Measurements from ENCODE around the gene TBL2.
"Not testable (repeated sequence)": the region's sequence is repeated elsewhere in the genome, so short reads cannot be mapped to it uniquely, and the experiment has no call there.

TBL2 gene

DNA sequence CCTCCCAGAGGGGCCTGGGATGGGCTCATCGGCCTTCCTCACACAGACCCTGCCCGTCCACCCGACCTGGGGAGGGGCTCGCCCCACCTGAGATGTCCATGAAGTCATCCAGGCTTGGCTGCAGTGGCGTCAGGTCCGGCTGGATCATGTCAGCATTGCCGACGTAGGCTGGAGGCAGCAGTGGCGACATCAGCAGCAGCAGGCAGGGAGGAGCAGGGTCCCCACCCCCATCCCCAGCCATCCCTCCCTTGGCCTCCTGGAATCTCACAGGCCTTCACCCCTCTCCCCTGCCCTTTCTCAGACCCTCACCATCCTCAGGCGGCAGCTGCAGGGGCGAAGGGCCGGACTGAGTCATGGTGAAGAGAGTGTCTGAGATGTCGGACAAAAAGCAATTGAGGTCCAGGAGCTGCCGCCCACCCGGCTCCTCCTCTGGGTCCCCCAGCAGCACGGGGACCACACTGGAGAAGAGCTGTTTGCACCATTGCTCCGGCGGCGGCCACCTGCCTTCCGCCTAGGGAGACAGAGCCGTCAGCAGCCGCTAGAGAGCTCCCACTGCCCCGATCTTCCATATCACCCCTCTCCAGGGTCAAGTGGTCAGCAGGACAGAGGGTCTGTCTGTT, 27.3 kb upstream of the TBL2 start:
- no peak for DNase-seq

DNA sequence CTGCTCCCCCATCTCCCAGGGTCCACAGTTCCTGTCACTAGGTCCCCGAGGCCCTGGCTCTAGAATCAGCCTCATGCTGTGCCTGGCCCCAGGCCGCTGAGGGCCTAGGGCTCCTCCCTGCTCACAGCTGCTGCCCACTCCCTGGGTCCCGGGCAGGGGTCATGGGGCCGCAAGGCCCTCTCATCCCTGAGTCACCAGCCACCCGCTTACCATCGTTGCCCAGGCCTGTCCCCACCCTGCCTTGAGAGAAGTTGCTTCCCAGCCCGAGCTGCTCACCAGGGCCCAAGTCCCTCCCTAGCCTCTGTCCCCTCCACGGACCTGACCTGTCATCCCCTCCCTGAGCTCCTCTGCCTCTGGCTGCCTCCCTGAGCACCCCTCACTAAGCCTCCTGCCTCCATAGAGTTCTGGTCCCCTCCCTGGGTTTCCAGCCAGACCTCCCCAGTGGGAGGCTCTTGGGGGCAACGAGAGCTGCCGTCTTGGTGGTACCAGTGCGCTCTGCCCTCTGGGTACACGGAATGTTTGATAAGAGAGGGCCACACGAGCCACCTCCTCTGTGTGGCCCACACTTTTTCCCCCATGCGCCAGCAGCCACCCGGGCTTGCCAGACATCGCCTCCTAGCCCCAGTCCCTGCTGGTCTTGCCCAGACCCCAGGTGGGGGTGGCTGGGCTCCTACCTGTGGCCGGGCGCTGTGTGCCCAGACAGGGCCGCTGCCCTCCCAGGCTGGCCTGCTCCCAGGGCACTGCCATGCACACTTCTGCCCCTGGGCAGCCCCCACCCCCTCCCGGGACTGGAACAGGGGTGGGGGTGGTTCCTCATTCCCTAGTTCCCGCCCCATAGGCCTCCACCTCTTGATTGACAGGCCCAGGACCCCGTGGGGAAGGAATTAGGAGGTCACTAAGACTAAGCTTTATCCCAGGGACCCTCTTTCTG, 24.6 kb upstream of the TBL2 start:
- DNase-seq, result no peak

GRCh38 chr7:73599916-73600315, 21.5 kb upstream of the TBL2 start:
- DNase-seq, result no peak

DNA sequence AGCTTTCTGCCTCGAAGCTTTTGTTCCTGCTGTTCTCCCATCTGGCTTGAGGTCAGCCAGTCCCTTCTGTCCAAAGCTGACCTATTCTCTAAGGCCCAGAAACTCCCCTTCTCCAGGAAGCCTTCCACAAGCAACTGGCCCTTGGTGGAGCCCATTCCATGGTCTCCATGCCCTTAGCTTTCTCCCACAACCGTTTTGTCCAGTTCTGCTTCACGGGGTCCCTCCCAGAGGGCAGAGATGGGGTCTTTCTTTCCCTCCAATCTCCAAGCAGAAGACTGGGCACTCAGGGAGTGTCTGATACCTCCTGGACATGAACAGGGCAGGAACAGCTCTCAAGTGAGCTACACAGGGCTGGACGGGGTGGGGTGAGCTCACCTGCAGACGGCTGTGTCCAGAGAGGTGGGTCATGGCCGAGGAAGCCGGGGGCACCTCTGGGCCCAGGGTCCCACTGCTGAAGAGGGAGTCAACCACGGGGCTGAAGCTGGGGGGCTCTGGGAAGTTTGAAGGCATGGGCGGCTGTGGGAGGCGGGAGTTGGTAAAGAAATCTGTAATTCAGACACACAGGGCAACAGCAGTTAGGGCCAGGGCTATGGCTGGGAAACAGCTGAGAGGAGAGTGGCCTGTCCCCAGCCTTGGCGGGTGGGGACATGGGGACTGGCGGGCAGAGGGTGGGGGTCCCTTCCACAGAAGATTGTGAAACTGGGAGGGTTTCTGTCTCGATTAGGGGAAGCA, 20.9 kb upstream of the TBL2 start:
- no peak for DNase-seq

DNA sequence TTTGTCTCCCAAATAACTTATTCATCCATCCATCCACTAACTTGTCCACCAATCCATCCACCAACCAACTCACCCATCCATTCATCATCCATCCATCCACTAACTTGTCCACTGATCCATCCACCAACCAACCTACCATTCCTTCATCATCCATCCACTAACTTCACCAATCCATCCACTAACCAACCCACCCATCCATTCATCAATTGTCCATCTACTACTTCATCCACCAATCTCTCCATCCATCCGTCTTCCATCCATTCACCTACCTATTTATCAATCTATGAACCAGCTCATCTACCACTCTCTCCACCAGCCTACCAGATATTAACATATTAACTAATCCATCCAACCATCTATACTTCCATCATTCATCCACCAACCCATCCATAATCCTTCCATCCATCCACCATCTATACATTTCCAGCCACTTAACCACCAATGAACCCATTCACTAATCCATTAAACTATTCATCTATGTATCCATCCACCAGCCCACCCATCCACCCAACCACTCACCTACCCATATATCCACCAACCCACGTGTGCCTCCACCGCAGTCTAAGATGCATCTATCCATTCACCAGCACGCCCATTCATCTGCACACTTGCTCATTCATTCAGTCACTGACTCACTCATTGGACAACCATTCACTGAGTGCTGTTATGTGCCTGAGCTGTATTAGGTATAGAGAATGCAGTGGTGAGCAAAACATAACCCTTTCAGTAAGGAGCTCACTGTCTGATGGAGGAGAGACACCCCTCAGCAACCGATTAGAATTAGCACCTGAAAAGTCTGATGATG, 19.8 kb upstream of the TBL2 start:
- DNase-seq, result no peak

GRCh38 chr7:73596191-73597065, 18.0 kb upstream of the TBL2 start:
- no peak for DNase-seq

DNA sequence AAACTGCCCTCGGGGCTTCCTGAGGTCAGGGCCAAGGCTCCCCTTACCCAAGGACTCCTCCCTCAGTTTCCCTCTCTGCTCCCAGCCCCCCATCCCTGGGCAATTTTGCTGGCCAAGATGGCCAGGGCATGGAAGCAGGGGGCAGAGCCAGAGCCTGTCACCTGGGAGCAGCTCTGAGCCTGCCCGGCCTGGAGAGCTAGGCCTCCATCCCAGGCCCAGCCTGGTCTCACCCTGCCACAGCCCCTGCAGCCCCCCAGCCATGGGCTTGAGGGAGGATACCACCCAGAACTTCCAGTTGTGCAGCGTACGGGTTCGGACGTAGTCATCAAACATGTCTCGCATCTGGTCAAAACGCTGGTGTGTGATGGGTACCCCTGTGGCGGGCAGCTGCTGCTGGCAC, 17.0 kb upstream of the TBL2 start:
- no peak for DNase-seq

- DNase-seq, result no peak
Measured at GRCh38 chr7:73593207-73594045, 15.0 kb upstream of the TBL2 start.

- DNase-seq, result no peak
Measured at GRCh38 chr7:73586911-73587310, 8.5 kb upstream of the TBL2 start.

GRCh38 chr7:73585196-73585595, 6.8 kb upstream of the TBL2 start:
- no peak for DNase-seq

- no peak for DNase-seq
Measured at GRCh38 chr7:73582664-73583202, 4.4 kb upstream of the TBL2 start.

- not testable (repeated sequence) for DNase-seq
Measured at GRCh38 chr7:73581006-73581405, 2.6 kb upstream of the TBL2 start.

DNA sequence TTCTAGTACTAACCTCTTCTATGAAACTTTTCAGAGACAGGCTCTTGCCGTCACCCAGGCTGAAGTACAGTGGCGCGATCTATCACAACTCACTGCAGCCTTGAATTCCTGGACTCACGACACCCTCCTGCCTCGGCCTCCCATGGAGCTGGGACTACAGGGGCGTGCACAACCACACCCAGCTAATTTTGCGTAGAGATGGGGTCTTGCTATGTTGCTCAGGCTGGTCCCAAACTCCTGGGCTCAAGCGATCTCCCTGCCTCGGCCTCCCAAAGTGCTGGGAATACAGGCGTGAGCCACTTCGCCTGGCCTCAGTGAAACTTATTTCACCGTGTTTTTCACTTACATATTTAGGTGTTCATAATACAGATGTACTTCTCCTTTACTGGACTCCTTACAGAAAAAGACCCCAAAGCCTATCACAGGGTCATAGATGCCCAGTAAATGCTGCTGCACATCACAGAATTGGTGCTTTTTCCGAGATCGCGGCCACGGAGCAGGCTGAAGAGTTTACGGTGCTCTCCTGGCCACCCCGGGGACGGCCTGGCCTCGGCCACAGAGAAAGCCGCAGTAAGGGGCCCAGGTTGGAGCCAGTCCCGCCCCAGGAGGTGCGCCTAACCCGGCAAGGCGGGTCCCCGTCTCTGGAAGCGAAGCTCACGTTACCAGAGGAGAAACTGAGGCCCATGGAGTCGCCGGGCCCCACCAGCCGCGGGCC, 595 bp downstream of the TBL2 start:
- DNase-seq, result no peak

- no peak for DNase-seq
Measured at GRCh38 chr7:73573791-73574190, 4.6 kb downstream of the TBL2 start.

DNA sequence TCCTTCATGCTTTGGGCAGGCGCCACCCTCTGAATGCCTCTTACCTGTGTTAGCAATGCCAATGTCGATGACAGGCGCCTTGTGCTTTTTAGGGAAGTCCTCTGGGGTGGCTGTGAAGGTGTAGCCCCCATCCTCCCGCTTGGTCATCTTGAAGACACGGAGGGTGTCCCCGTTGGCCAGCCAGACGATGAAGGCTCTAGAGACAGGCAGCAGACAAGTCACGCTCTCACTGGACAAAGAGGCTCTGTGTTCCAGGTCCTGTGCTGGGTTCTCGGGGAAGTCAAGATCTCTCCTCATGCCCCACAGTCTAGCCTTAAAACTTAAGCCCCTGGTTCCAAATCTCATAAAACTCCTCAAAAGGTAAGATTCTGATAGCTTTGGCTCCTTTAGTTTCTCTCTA, 5.1 kb downstream of the TBL2 start:
- DNase-seq, result no peak

DNA sequence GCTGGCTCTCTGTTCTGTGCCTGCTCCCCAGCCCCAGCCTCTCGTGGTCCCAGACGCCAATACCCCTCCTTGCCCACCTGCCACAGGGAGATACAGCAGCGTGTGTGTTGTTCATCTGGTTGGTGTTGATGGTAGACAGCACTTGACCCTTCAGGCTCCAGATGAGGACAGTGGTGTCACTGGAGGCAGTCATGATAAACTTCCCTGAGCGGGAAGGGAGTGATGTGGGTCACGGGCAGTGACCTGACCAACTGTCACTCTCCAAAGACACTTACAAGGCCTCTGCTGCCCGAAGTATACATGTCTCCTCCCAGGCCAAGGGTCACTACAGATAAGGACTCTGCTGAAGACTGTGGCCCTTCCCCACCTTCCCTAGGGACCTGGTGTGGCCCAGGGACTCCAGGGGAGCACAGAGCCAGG, 5.6 kb downstream of the TBL2 start:
- no peak for DNase-seq

GRCh38 chr7:73570977-73571376, 7.4 kb downstream of the TBL2 start:
- no peak for DNase-seq

GRCh38 chr7:73570521-73570920, 7.9 kb downstream of the TBL2 start:
- no peak for DNase-seq

DNA sequence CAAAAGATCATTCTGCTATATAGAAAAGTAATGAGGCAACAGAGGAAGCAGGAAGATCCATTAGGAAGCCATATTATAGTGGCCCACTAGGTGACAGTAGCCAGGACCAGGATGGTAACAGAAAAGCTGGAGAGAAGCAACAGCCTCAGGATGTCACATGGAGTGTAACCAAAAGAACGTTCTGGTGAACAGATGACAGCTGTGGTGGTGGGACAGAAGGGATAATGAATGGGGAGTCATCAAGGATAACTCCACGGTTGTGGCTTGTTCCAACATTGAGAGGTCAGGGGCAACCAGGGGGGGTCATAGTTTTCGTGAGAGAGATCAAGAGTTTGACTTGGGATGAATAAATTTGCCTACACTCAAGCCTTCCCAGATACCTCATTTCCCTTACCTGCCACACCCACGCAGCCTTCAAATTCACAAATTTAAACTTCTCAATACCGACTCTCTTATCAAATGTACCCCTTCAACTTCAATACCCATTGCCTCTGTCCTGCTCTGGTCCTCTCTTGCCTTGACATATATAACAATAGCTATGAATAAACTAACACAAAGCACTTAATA, 9.3 kb downstream of the TBL2 start:
- DNase-seq, result no peak

Measured in GF-D8 (cell line).